Measurements from ENCODE around the gene FILIP1L.
A peak's percentile ranks its signal among the peaks of the same experiment; 100 is the strongest.

FILIP1L gene

GRCh38 chr3:99960123-99960878 lies 154.0 kb downstream of the FILIP1L start:
- no peak for TF ChIP-seq CTCF (conservative IDR thresholded peaks at IDR 0.05)
- H3K27ac ChIP-seq, result no peak overlapping the region

- no peak for TF ChIP-seq CTCF (conservative IDR thresholded peaks at IDR 0.05)
- H3K27ac ChIP-seq, result no peak overlapping the region
Observed at GRCh38 chr3:99958222-99958912, 155.9 kb downstream of the FILIP1L start.

DNA sequence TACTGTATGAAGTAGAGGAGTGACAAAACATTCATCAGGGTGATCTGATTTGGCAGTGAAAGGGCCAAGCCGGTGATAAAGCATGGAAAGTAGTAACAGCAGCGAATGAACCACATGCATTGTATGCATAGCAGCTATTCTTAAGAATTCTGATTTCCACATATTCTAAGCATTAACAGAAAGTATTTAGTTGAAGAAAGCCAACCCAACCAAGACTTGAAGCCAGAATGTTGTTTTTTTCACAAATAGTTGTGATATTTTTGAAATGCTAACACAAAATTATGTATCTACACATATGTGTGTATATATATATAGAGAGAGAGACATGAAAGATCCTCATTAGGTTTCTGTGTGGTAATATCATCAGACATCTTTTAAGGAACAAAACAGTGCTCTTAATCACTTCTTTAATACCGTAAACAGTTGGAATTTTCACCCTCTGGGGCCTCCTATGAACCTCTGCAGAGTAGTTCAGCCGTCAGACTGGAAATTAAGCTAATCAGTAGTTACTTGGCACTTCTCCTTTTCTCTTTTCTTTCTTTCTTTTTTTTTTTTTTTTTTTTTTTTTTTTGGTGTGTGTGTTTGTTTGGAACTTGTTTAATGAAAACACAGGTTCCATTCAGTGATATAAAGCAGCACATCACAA lies 157.0 kb downstream of the FILIP1L start:
- TF ChIP-seq CTCF (conservative IDR thresholded peaks at IDR 0.05), result no peak
- H3K27ac ChIP-seq, result peak overlapping the region; percentile 92

DNA sequence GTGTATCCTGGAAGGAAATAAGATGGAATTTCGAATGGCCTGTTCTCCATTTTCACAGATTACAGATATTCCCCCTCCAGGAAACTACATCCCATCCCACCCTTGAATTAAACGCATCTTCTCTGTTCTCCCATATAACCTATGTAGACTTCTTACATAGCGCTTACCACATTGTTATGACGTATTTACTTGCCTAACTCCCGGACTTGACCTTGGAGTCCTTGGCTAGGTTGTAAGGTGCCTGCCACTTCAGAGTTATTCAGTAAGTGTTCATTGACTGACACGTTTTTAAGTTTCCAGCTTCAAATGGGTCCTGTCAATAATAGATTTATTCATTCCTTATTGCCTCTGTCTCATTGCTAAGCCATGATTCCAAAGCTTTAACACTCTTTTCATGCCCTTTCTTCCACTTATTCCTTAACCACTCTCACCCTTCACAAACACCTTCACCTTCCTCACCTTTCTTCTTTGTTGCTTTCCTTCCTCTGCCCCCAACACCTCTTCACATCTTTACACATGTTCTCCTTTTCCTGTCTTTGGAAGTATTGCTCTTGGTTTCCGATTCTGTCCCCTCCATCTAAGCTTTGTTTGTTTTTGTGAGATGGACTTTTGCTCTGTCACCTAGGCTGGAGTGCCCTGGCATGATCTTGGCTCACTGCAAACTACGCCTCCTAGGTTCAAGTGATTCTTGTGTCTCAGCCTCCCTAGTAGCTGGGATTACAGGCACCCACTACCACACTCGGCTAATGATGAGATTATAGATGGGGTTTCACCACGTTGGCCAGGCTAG lies 158.3 kb downstream of the FILIP1L start:
- no peak for TF ChIP-seq CTCF (conservative IDR thresholded peaks at IDR 0.05)
- peak overlapping the region; percentile 92 for H3K27ac ChIP-seq

DNA sequence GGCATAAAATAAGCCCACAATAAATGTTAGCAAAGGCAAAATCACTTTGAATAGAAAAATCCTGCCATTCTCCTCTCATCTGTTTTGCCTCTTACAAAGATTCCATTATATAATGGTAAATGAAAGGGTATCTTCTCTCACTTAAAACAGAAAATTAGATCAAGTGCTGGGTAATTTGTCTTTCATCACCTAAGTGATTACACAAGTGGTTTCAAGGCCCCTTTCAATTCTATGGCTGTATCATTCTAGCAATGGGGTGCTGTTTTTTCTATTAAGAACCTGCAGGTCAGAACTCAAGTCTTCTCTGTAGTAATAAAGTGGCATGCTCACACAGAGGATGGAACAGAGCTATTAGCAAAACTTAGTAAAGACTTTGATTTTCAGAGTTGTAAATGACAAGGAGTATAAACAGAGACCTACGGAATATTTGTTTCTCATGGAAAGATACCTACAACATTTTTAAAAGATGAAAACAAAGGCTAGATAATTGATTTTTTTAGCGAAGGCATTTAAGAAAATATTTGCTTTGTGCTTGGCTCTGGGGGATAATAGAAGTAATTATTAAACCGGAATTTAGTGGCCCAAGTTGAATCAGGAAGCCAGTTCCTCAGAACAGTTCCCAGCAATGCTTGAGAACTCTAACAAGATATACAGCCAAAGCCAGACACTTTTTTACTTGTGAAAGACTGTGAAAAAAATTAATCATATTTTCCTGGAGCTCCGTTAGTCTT lies 159.2 kb downstream of the FILIP1L start:
- TF ChIP-seq CTCF (conservative IDR thresholded peaks at IDR 0.05), result no peak
- peak overlapping the region; percentile 92 for H3K27ac ChIP-seq

GRCh38 chr3:99953596-99953995 lies 160.7 kb downstream of the FILIP1L start:
- H3K27ac ChIP-seq, result peak overlapping the region; percentile 92; the same call in 1 of the 2 replicates
- no peak for TF ChIP-seq CTCF (conservative IDR thresholded peaks at IDR 0.05)

All from VCaP (cell line).